ENCODE measurements around the gene AP1G2.
A peak's percentile ranks its signal among the peaks of the same experiment; 100 is the strongest.
"Not testable (repeated sequence)": the region's sequence is repeated elsewhere in the genome, so short reads cannot be mapped to it uniquely, and the experiment has no call there.

AP1G2 gene, protein sequence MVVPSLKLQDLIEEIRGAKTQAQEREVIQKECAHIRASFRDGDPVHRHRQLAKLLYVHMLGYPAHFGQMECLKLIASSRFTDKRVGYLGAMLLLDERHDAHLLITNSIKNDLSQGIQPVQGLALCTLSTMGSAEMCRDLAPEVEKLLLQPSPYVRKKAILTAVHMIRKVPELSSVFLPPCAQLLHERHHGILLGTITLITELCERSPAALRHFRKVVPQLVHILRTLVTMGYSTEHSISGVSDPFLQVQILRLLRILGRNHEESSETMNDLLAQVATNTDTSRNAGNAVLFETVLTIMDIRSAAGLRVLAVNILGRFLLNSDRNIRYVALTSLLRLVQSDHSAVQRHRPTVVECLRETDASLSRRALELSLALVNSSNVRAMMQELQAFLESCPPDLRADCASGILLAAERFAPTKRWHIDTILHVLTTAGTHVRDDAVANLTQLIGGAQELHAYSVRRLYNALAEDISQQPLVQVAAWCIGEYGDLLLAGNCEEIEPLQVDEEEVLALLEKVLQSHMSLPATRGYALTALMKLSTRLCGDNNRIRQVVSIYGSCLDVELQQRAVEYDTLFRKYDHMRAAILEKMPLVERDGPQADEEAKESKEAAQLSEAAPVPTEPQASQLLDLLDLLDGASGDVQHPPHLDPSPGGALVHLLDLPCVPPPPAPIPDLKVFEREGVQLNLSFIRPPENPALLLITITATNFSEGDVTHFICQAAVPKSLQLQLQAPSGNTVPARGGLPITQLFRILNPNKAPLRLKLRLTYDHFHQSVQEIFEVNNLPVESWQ

DNA sequence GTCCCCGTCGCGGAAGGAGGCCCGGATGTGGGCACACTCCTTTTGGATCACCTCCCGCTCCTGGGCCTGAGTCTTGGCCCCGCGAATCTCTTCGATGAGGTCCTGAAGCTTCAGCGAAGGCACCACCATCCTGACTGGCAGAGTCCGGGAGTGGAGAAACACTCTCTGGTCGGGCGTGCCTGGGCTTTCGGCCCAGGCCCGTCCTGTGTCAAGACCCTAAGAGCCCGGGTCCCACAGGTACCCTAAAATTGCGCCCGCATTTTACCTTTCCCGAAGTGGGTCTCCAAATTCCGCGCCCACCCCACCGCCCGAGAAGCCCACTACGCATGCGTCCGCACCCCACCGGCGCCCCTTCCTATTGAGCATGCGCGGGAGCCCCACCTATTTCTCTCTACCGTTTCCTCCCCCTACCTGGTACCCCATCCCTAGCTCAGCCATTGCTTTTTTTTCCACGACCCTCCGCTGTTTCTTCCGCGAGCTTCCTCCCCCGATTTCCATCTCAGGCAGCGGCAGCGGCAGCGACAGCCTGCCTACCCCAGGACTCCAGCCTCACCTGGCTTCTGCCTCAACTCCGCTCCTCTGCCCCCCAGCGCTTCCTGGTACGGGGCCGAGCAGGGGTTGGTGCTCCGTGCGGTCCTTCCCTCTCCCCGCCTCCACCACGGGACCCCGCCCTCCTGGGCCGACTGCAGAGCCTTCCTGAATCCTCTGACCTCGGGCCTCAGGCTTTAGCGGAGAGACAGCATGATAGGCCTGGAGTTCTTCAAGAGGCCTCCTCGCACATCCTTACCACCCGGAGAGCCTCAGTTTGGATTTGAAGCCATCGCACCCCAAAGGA lies at the start of gene AP1G2:
AP1G2 (minus strand) TSS at position 606 of the 835 bp plus-strand sequence; CDS start at position 129, 477 bp downstream.
- peak; percentile 66 for DNase-seq (ENCODE audit: low spot score)

GRCh38 chr14:23615856-23616255 lies 48.3 kb upstream of the AP1G2 start:
- DNase-seq (ENCODE audit: low spot score): no peak

DNA sequence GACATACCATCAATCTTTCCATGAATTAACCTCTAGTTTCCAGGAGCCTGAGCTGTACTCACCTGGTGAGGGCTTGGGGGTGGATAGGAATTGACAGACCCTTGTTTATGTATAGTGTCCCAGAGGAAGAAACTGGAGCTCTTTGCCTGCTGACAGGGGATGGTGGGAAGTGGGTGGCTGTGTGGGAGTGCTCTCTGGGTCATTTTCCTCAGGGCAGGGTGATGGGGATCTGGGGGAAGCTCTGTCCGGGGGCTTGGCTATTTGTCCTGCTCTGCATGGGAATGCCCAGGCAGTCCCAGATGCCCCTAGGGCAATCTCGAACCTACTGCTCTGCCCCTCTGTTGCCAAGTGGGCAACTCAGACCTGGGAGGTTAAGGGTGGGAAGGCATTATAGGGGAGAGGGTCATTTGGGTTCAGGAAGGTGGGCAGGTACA lies 46.8 kb upstream of the AP1G2 start:
- no peak for DNase-seq (ENCODE audit: low spot score)

GRCh38 chr14:23613242-23614070 lies 45.9 kb upstream of the AP1G2 start:
- no peak for DNase-seq (ENCODE audit: low spot score)

GRCh38 chr14:23612802-23613201 lies 45.2 kb upstream of the AP1G2 start:
- DNase-seq (ENCODE audit: low spot score): no peak

- no peak for DNase-seq (ENCODE audit: low spot score)
Observed at GRCh38 chr14:23612354-23612732, 44.8 kb upstream of the AP1G2 start.

DNA sequence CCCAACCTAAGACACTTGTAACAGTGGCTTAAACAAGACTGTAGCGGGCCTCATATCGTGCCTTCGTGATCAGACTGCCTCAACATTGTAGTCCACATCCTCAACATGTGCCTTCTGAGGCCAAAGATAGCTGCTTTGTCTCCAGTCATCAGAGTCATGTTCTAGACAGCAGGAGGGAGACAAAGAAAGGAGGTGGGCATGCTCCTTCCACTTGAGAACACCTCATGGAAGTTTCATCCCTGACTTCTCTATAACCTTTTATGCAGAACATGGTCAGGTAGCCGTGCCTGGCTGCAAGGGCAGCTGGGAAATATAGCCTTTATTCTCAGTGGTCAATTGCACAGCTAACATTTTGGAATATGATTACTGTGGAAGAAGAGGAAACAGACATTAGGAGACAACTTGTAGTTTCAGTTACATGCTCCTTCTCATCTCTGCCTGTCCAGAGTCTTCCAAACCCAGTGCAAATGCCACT lies 43.3 kb upstream of the AP1G2 start:
- DNase-seq (ENCODE audit: low spot score): no peak

- DNase-seq (ENCODE audit: low spot score): no peak
Observed at GRCh38 chr14:23610090-23610814, 42.7 kb upstream of the AP1G2 start.

- DNase-seq (ENCODE audit: low spot score): not testable (repeated sequence)
Observed at GRCh38 chr14:23609411-23610089, 42.0 kb upstream of the AP1G2 start.

DNA sequence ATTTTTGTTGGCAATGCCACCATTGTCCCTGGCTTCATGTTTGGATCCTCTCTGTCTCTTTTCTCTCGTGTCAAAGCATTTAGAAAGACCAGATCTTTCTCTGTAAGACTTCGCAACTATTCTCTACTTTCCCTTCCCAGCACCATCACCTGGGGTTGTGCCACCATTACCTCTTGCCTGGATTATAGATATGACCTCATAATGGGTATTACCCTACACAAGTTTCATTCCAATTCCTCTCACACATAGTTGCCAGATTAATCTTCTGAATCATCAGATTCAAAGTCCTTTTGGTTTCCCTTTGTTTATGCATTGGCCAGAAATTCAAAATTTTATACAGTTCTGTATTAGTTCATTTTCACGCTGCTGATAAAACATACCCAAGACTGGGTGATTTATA lies 41.4 kb upstream of the AP1G2 start:
- DNase-seq (ENCODE audit: low spot score): no peak

DNA sequence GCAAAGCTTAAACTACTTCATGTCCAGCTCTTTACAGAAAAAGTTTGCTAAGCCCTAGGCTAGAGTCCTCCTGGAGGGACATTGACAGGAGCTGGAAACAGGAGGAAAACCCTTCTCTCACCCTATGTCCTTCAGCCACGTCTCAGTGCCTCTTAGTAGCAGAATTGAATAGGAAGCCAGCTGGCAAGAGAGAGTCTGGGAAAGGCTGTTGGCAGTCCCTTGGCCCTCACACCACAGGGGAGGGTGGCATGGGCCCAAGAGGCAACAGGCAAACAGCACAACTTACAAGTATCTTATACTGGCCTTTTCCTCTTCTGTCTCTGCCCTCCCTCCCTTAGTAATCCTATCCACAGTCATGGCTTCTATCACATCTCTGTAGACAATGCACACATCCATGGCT lies 40.9 kb upstream of the AP1G2 start:
- no peak for DNase-seq (ENCODE audit: low spot score)

- DNase-seq (ENCODE audit: low spot score): no peak
Observed at GRCh38 chr14:23605931-23606585, 38.5 kb upstream of the AP1G2 start.

GRCh38 chr14:23604675-23605170 lies 37.1 kb upstream of the AP1G2 start:
- no peak for DNase-seq (ENCODE audit: low spot score)

- no peak for DNase-seq (ENCODE audit: low spot score)
Observed at GRCh38 chr14:23604148-23604547, 36.6 kb upstream of the AP1G2 start.

DNA sequence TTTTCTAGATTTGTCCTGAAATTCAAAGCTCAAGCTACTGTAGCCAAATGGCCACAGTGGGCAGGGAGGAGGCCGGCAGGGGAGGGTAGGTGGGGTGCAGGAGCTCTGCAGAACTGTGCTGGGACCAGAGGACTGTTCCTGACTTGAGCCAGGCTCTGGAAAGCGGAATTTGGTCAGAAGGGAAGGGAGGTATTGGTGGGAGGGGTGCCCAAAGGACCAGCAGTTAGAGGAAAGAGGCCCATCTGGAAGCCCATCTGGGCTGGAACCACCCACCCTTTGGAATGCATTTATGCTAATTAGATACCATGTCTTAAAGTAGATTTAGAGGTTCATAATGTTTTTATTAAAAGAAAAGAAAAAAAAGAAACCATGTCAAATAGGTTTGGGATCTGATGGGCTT lies 35.5 kb upstream of the AP1G2 start:
- DNase-seq (ENCODE audit: low spot score): no peak

GRCh38 chr14:23602181-23603095 lies 34.8 kb upstream of the AP1G2 start:
- no peak for DNase-seq (ENCODE audit: low spot score)

GRCh38 chr14:23601845-23602180 lies 34.2 kb upstream of the AP1G2 start:
- DNase-seq (ENCODE audit: low spot score): no peak

DNA sequence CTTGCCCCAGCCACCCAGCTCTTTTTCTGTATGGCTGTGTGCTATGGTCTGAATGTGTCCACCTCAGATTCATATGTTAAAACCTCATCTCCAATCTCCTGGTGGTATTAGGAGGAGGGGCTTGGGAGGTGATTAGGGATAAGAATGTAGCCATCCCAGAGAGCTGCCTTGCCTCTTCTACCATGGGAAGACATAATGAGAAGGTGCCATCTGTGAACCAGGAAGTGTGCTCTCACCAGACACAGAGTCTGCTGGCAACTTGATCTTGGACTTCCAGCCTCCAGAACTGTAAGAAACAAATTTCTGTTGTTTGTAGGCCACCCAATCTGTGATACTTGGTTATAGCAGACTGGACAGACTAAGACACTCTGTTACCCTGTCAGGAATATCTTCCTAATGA lies 33.8 kb upstream of the AP1G2 start:
- DNase-seq (ENCODE audit: low spot score): no peak

Measured in COLO829 (cell line).